ENCODE results near the gene PLCB1.

PLCB1 gene

DNA sequence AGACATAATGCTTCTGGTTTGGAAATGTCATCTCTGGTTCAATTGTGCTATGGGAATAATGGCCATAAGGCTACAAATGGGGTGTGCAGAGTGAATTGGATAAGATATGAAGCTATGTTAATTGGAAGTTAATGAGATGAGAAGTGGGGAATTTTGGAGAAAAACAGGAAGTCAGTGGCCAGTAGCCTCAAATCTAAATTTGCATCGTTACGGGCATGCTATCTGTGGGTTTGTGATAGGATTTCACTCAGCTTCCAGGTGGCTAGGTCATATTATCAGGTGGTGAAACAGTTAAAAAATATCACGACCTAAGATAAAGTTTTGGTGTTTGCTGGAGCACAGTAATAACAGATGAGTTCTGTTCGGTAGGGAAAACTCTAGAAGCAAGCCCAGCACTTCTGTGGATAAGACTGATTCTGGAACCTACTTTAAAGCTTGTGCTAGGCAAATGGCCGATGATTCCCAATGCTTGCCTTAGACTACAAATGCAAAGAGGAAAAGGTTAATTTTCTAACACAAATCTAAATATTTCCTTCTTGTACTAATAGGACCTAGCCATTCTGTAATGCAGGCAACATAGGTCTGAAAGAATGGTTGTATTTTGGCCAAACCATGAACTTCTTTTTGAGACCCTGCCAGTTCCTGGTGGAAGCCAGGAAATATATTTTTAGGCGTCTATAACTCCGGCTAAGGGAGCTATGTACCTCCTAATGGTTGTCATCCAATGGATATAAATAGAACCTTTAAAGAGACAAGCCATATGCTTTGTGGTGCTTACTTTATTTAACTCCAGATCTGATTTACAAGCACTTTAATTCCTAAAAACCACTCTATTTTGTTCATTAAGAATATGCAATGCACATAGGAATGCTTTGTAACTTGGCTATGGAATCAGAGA is 111.0 kb downstream of the PLCB1 start:
- no peak for TF ChIP-seq CTCF (IDR thresholded peaks at IDR 0.05)

GRCh38 chr20:8244637-8245036 is 112.6 kb downstream of the PLCB1 start:
- TF ChIP-seq CTCF (IDR thresholded peaks at IDR 0.05), result no peak

GRCh38 chr20:8246153-8246552 is 114.1 kb downstream of the PLCB1 start:
- TF ChIP-seq CTCF (IDR thresholded peaks at IDR 0.05), result no peak

DNA sequence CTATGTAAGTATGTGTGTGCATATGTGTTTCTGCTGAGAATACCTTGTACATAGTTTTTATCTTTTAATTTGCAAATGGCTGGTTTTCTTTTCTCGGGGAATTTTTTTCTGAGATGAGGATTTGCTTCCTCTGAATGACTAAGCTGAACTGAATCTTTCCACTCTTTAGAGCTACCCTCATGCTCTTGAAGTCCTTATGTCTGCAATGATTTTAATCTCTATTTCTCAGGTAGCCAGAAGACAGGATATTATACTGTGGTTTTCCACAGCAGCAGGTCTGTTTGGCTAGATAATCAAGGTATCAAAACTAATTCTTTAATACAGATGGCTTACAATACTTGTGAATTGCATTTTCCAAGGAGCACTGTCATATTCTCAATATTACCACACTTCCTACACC is 114.7 kb downstream of the PLCB1 start:
- no peak for TF ChIP-seq CTCF (IDR thresholded peaks at IDR 0.05)

- TF ChIP-seq CTCF (IDR thresholded peaks at IDR 0.05), result no peak
These were observed 116.0 kb downstream of the PLCB1 start for GRCh38 chr20:8248051-8248450.

DNA sequence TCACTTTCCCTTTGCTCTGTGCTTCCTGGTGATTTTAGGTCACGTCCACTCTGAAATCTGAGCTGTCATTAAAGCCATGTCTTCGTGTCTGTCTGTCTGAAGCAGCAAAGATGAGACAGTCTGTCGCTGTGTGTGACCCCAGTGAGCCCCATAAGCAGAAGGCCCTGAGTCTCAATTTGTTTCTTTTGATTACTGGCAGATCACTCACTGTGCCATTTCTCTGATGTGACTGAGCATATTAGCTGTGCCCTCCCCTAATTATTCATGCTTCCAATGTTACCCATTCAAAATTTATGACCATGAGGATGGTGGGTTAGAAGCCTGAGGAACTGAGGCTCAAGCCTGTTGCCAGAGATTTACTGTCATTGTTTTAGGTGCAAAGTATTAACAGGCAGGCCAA is 117.6 kb downstream of the PLCB1 start:
- TF ChIP-seq CTCF (IDR thresholded peaks at IDR 0.05), result no peak

- TF ChIP-seq CTCF (IDR thresholded peaks at IDR 0.05), result no peak
These were observed 118.6 kb downstream of the PLCB1 start for GRCh38 chr20:8250539-8251200.

Measured in LNCAP (cell line).